HG03135 (cell line): Measurements from ENCODE around the gene AHNAK2.

Source experiments
- ATAC-seq: cut with Tn5 transposase; IDR thresholded peaks from one replicate; pipeline ENCODE4 v1.9.1; 2021; ENCODE audit warnings: mild to moderate bottlenecking, moderate library complexity; ENCODE audit not compliant: unreplicated experiment

The AHNAK2 gene

GRCh38 chr14:105012171-105012985, 34.2 kb upstream of the AHNAK2 start:
- no peak for ATAC-seq

GRCh38 chr14:105011312-105011990, 33.3 kb upstream of the AHNAK2 start:
- no peak for ATAC-seq

GRCh38 chr14:105010891-105011291, 32.7 kb upstream of the AHNAK2 start:
- ATAC-seq, result no peak

- no peak for ATAC-seq
These were observed 31.9 kb upstream of the AHNAK2 start for GRCh38 chr14:105010106-105010505.

GRCh38 chr14:105007593-105008264, 29.6 kb upstream of the AHNAK2 start:
- ATAC-seq, result no peak

- no peak for ATAC-seq
These were observed 28.8 kb upstream of the AHNAK2 start for GRCh38 chr14:105006831-105007592.

GRCh38 chr14:105005929-105006830, 28.0 kb upstream of the AHNAK2 start:
- no peak for ATAC-seq

GRCh38 chr14:105005329-105005928, 27.3 kb upstream of the AHNAK2 start:
- ATAC-seq, result no peak

GRCh38 chr14:104999361-104999760, 21.2 kb upstream of the AHNAK2 start:
- no peak for ATAC-seq

- ATAC-seq, result no peak
These were observed 20.6 kb upstream of the AHNAK2 start for GRCh38 chr14:104998801-104999200.

GRCh38 chr14:104996483-104996882, 18.3 kb upstream of the AHNAK2 start:
- no peak for ATAC-seq

- ATAC-seq, result no peak
These were observed 17.9 kb upstream of the AHNAK2 start for GRCh38 chr14:104996032-104996431.

- ATAC-seq, result no peak
These were observed 16.8 kb upstream of the AHNAK2 start for GRCh38 chr14:104994978-104995377.

- ATAC-seq, result no peak
These were observed 15.8 kb upstream of the AHNAK2 start for GRCh38 chr14:104993808-104994591.

- no peak for ATAC-seq
These were observed 15.1 kb upstream of the AHNAK2 start for GRCh38 chr14:104993306-104993705.

- ATAC-seq, result no peak
These were observed 14.3 kb upstream of the AHNAK2 start for GRCh38 chr14:104992501-104992900.

GRCh38 chr14:104991896-104992230, 13.7 kb upstream of the AHNAK2 start:
- no peak for ATAC-seq

- ATAC-seq, result no peak
These were observed 11.8 kb upstream of the AHNAK2 start for GRCh38 chr14:104989951-104990303.
